Prostate gland (tissue), 2 donors: ENCODE data around the gene FDXR.

ENCODE experiments used
- POLR2AphosphoS5 ChIP-seq: sonication (generic); formaldehyde crosslinking; IDR thresholded peaks from one replicate; pipeline ENCODE4 v1.6.1; 2017; ENCODE audit warnings: antibody characterized with exemption
- TF ChIP-seq, protein P1 (sequence below), 4 experiments: fragments of 200-600 bp in 2 of 4; fragments of 450-650 bp in 2 of 4; sonication (generic) in 2 of 4; IDR thresholded peaks; 1 replicate in 3 of 4; 2 replicates in 1 of 4; pipeline ENCODE4 v1.5.1; 2016 to 2019; ENCODE audit warnings: antibody characterized with exemption in 4 of 4, mild to moderate bottlenecking in 2 of 4, moderate library complexity in 2 of 4

- TF ChIP-seq, protein P1, sequence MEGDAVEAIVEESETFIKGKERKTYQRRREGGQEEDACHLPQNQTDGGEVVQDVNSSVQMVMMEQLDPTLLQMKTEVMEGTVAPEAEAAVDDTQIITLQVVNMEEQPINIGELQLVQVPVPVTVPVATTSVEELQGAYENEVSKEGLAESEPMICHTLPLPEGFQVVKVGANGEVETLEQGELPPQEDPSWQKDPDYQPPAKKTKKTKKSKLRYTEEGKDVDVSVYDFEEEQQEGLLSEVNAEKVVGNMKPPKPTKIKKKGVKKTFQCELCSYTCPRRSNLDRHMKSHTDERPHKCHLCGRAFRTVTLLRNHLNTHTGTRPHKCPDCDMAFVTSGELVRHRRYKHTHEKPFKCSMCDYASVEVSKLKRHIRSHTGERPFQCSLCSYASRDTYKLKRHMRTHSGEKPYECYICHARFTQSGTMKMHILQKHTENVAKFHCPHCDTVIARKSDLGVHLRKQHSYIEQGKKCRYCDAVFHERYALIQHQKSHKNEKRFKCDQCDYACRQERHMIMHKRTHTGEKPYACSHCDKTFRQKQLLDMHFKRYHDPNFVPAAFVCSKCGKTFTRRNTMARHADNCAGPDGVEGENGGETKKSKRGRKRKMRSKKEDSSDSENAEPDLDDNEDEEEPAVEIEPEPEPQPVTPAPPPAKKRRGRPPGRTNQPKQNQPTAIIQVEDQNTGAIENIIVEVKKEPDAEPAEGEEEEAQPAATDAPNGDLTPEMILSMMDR (IDR thresholded peaks at IDR 0.05) = no peak
- TF ChIP-seq POLR2AphosphoS5 = no peak
Measured at GRCh38 chr17:74922172-74922571, 49.4 kb upstream of the FDXR start.
